GM21786 (cell line): ENCODE data around the gene CD69.

Source experiments
- ATAC-seq: cut with Tn5 transposase; IDR thresholded peaks from one replicate; pipeline ENCODE4 v1.9.1; 2021; ENCODE audit not compliant: unreplicated experiment

Gene CD69

GRCh38 chr12:9782547-9783382 lies 22.1 kb upstream of the CD69 start:
- no peak for ATAC-seq

- ATAC-seq, result no peak
Measured at GRCh38 chr12:9781360-9781759, 20.7 kb upstream of the CD69 start.

DNA sequence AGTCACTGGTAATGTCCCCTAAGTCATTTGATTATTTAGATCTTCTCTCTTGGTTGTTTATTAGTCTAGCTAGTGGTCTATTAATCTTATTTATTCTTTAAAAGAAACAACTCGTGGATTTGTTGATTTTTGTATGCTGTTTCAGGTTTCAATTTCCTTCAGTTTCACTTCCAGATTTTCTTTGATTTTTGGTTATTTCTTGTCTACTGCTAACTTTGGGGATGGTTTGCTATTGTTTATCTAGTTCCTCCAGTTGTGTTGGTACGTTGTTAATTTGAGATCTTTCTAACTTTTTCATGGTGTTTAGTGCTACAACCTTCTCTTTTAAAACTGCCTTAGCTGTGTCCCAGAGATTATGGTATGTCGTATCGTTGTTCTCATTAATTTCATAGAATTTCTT lies 18.5 kb upstream of the CD69 start:
- ATAC-seq, result no peak

GRCh38 chr12:9776781-9777180 lies 16.1 kb upstream of the CD69 start:
- ATAC-seq, result no peak

- no peak for ATAC-seq
Measured at GRCh38 chr12:9773216-9773877, 12.6 kb upstream of the CD69 start.

DNA sequence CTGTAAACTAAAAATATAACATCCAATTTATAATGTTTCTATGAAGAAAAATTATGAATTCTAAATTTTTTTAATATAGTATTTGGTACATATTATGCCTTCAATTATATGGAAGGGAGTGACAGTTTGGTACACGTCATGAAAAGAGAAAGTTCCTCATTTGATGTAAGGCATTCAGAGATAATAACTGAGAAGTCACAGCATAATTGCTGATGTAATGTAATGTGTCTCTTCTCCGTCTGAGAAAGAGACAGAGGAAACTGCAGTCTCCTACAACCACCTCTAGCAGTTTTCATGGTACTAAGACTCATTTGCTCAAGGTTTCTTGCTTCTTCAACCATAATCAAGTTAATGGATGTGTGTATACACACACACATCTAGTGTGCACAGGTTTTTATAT lies 2.3 kb upstream of the CD69 start:
- no peak for ATAC-seq

DNA sequence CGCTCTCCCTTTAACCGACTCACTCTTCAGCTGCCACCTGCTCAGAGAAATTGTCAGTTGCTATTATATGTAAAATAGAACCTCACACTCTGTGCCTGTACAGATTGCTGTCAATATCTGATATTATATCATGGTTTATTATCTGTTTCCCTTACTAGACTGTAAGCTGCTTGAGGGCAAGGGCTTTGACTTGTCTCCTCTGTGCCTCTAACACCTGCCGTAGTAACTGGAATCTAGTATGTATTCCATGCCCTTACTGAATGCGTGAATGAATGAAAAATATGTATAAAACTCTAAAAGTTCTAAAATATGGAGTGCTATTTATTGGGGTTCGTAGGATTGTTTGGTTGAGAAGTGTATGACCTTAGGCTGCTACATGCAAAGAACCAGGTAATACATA lies 1.7 kb upstream of the CD69 start:
- no peak for ATAC-seq

DNA sequence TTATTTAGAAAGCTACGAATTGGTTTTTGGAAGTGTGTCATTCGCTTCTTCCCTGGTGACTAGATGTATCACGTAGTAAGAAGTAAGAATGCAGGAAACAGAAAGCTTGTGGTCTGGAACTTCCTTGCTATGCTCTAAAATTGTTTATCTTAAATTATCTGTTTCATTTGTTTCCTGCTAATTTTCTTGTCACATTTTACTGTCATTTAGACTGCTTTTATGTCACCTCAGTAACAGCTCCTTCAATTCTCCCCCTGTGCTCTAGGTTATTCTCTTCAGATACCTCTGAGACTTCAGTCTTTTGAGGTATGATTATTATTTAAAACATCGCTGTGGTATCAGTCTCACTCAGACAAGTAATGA lies 699 bp upstream of the CD69 start:
- ATAC-seq, result no peak

DNA sequence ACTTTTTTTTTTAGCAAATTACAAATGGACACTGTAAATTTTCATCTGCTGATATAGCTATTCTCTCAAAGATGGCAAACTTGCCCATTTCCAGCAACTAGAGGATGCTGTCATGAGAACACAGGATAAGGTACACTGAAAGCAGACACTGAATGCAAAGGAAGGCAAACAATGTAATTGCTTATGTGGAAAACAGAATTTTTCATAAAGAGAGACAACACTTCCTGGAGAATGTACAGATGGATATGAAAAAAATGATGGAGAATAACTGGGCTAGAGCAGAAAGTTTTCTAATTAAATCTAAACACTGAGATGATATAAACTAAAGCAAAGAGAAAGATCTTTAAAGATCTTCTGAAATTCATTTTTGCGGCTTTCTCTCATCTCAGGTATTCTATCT lies 581 bp downstream of the CD69 start:
- ATAC-seq, result no peak

DNA sequence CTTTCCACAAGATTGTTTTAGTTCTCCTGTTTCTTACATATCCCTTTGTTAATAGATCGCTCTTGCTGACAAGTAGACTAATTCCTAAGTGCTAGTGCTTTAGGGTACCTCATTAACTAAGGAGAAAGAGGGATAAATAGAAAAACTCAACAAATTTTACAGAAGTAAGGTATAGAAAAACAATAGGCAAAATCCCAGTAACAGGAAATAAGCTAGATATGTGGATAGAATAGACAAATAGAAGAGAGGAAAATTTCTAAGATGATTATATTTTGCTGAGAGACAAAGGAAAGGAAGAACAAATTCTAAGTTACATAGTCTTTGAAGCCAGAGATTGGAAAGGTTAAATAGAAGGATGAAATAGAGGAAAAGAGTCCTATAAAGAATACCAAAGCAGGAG lies 1.0 kb downstream of the CD69 start:
- no peak for ATAC-seq

GRCh38 chr12:9758119-9758518 lies 2.6 kb downstream of the CD69 start:
- ATAC-seq, result no peak

DNA sequence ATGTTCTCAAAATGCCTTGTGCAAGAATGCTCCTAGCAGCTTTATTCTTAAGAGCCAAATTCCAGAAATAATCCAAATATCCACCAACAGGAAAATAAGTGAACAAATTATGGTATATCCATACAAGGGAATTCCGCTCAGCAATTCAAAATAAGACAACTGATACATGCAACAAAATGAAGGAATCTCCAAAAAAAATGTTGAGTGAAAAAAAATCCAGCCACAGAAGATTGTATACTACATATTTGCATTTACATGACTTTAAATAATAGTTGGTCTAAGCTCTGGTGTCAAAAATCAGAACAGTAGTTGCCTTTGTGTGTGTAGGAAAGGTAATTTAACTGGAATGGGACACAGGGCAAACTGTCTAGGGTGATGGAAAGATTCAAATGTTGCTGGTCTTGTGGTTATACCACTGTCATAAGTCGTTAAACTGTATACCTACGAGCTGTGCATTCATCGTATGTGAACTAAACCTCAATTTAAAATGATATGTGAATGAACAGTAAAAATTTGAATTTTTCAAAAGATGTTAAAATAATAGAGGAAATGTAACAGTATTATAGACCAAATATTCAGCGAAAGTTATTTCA lies 3.2 kb downstream of the CD69 start:
- no peak for ATAC-seq

- ATAC-seq, result no peak
Measured at GRCh38 chr12:9756706-9757105, 4.0 kb downstream of the CD69 start.

DNA sequence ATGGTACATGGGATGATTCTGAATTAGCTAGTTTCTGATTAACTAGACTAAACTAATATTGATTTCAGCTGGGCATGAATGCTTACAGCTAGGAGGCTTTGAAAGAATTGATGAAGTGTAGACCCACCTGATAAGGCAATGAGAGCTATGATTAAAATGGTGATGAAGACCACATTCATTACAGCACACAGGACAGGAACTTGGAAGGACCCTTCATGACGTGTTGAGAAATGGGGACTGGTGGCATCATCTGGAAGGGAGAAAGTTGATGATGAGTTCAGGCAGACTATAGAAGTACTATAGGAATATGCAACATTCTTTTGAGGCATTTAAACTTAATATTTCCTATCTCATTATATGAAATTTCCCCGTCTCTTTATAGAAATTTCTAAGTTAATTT lies 4.5 kb downstream of the CD69 start:
- no peak for ATAC-seq

DNA sequence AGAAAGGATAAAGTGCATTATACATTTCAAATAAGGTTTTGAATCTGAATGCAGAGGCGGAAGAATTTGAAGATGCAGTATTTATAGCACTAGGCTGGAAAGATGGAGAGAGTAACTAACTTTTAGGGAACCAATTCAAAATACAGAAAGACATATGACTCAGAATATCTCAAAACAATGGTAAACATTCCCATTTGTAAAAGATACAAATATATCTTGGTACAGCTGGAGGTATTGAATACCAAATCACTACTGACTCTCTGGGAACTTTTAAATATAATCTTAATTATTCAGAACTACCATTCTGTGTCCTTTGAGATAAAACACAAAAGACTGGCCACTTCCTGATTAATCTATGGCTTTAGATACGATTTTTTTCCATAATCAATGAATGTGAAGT lies 5.1 kb downstream of the CD69 start:
- no peak for ATAC-seq

DNA sequence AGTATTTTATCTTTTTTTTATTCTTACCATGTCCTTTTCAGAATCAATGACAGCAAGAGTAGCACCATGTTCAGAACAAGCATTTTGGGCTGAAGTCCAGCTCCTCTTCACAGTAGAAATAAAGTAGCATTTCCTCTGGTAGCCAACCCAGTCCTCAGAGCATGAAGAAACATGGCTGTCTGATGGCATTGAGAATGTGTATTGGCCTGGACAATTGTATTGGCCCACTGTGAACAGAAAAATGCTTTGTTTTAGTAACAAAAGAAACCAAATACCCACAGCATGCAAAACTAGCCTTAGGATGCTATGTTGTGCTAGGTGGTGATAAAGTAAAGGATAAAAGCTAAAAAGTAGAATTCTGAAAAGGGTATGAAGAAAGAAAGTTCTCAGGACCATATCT lies 5.7 kb downstream of the CD69 start:
- ATAC-seq, result no peak

GRCh38 chr12:9754099-9754927 lies 6.4 kb downstream of the CD69 start:
- ATAC-seq, result no peak

DNA sequence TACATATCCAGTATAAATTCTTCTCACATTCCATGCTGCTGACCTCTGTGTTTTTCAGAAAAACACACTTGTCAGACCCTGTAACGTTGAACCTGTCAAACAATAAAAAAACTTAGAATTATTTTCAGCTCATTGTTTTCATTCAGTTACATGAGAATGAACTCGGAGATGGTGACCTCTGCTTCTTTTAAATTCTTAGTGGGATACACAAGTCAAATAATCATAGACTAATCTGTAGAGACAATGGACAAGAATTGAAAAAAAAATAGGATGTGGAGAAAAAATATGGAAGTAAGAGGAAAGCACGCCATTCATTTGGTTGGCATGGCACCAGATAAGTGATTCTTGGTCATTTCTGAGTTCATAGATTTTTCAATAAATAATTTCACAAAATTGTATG lies 7.2 kb downstream of the CD69 start:
- no peak for ATAC-seq

DNA sequence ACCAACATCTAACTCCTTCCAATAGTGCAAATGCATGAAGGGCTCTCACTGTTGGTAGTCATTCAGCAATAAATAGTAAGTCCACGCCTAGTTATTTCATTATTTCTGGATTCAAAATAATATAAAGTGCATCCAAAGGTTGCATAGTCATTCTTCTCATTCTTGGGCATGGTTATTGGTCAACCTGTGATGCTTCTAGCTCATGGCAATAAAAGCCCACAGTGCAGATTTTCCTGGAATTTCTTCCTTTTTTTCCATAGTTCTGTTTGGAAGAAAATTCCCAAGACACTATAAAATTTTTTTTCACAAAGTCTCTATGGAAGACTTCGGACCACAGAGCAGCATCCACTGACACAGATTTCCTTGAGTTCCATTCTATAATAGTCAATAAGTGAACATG lies 7.6 kb downstream of the CD69 start:
- ATAC-seq, result no peak

- ATAC-seq, result no peak
Measured at GRCh38 chr12:9752145-9752933, 8.4 kb downstream of the CD69 start.
